ENCODE measurements around the gene PRR20D.
"Not testable (repeated sequence)": the region's sequence is repeated elsewhere in the genome, so short reads cannot be mapped to it uniquely, and the experiment has no call there.

Gene PRR20D

DNA sequence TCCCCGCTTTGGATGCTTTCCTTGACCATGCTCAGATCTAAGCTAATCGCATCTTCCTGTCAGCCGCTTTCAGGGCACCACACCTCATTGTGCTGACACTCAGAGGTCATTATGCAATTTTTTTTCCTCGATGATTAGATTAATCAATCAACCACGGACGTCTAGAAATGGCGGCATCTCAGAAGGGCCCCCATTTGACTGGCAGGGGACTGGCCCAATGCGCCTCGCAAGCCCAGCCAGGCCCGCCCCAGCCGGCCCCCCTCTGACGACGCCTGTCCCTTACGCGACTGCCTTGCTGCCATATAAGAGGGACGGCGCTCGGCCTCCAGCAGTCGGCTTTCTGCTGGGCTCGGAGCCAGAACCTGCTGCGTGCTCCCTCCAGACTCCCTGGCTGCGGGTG is at the start of gene PRR20D:
Gene PRR20D (plus strand): TSS at position 301 of the 400 bp plus-strand sequence. CDS start 387 bp downstream, outside the sequence.
- not testable (repeated sequence) for H3K27me3 Mint-ChIP-seq, ATAC-seq, H3K4me3 Mint-ChIP-seq, H3K4me1 Mint-ChIP-seq, H3K36me3 Mint-ChIP-seq, H3K9me3 Mint-ChIP-seq, H3K27ac Mint-ChIP-seq

DNA sequence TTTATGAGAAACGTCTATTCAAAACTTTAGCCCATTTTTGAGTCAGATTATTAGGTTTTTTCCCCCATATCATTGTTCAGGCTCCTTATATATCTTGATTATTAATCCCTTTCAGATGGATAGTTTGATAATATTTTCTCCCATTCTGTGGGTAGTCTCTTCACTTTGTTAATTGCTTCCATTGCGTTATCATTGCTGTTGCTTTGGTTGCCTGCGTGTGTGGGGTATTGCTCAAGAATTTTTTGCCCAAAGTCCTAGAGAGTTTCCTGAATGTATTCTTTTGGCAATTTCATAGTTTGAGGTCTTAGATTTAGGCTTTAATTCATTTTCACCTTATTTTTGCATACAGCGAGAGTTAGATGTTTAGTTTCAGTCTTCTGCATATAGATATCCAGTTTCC is 45.5 kb upstream of the PRR20D start:
- no peak for ATAC-seq
- Mint-ChIP-seq H3K36me3 (no peaks in the 10 kb centered on the region), H3K4me1 (no peaks in the 10 kb centered on the region), H3K27me3 (no peaks in the 10 kb centered on the region), H3K9me3 (peaks cover 8% of the 10 kb centered on the region), H3K27ac (no peak overlapping the region), H3K4me3 (no peak overlapping the region)

DNA sequence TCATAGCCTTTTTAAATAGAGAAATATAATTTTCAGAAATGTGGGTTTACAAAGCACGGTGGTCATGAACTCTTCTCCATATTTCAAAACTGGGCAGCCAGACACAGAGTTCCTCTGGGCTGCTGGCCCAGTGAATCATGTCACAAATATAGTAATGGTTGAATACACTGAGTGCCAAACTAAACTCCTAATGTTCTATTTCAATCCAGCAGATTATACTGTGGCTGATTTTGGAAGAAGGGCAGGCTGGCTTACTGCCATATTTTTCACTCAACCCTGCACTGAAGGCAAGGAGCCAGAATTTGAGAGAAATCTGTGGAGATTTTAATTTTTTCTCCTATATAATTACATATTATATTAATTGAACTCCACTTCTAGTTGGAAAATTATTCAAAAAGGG is 36.8 kb upstream of the PRR20D start:
- no peaks in the 10 kb centered on the region for H3K9me3 Mint-ChIP-seq
- H3K4me3 Mint-ChIP-seq: no peak overlapping the region
- no peak for ATAC-seq
- no peaks in the 10 kb centered on the region for H3K4me1 Mint-ChIP-seq
- no peaks in the 10 kb centered on the region for H3K27me3 Mint-ChIP-seq
- no peaks in the 10 kb centered on the region for H3K36me3 Mint-ChIP-seq
- H3K27ac Mint-ChIP-seq: no peak overlapping the region

DNA sequence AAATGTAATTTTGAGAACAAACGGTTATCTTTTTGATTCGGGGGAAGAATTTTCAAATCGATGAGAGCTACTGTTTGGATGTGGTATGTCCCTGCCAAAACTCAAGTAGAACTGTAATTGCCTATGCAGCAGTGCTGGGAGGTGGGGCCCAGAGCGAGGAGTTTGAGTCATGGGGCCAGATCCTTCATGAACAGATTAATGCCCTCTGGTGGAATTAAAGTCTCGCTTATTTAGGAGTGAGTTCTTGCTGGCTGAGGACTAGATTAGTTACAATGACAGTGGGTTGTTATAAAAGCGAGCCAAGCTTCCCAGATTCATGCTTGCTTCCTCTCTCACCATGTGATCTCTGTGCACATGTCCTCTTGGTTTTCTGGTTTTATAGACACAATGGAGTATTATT is 31.5 kb upstream of the PRR20D start:
- no peak overlapping the region for H3K27ac Mint-ChIP-seq
- H3K9me3 Mint-ChIP-seq: no peaks in the 10 kb centered on the region
- H3K36me3 Mint-ChIP-seq: no peaks in the 10 kb centered on the region
- H3K27me3 Mint-ChIP-seq: no peaks in the 10 kb centered on the region
- ATAC-seq: no peak
- H3K4me3 Mint-ChIP-seq: no peak overlapping the region
- no peaks in the 10 kb centered on the region for H3K4me1 Mint-ChIP-seq

DNA sequence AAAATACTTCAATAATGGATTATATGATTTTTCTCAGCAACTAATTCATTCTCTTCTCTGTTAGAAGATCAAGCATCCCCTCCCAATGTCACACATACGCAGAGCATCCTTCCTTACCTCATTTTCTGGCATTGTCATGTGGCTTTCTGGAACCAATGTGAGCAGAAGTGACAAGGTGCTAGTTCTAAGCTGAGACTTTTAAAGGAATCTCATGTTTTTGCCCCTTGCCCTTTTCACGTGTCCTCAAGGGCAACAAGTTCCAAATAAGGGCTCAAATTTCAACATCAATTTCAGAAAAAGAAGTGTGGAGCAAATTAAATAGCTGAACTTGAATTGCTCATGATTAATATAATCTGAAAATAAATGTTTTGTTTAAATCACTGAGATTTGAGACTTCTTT is 24.3 kb upstream of the PRR20D start:
- no peak for ATAC-seq
- Mint-ChIP-seq H3K4me3 (no peak overlapping the region), H3K4me1 (no peaks in the 10 kb centered on the region), H3K36me3 (no peaks in the 10 kb centered on the region), H3K27ac (no peak overlapping the region), H3K9me3 (no peaks in the 10 kb centered on the region), H3K27me3 (no peaks in the 10 kb centered on the region)

DNA sequence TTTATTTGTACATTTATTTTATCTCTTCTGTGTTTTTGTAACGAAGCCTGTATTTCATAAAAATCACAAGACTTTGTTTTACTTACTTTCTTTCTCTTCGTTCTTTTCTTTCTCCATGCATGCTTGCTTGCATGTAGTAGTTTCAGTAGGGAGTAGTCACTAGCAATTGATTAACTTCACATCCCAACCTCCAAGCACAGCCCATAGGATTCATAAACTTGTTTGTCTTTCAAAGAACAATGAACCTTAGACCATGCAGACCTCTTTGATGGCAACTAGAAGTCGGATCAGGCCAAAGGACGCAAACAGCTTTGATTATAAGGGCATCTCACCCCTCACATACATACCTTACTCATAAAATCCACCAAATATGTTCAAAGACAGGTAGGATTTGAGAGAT is 22.8 kb upstream of the PRR20D start:
- Mint-ChIP-seq H3K27ac (no peak overlapping the region), H3K36me3 (no peaks in the 10 kb centered on the region), H3K4me1 (no peaks in the 10 kb centered on the region), H3K9me3 (no peaks in the 10 kb centered on the region), H3K27me3 (no peaks in the 10 kb centered on the region), H3K4me3 (no peak overlapping the region)
- ATAC-seq: no peak

DNA sequence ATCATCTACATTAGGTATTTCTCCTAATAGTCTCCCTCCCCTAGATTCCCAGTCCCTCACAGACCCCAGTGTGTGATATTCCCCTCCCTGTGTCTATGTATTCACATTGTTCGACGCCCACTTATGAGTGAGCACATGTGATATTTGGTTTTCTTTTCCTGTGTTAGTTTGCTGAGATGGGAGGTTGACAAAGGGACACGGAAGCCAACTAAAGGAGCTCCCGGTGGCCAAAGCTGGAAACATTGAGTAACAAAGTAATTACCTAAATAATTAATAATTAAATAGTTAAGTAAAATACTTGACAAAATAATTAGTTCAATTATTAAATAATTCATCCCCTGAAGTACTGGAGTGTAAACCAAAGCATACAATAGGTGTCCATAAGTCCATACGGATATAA is 21.4 kb upstream of the PRR20D start:
- Mint-ChIP-seq H3K27me3 (no peaks in the 10 kb centered on the region), H3K4me3 (no peak overlapping the region), H3K9me3 (no peaks in the 10 kb centered on the region), H3K36me3 (no peaks in the 10 kb centered on the region), H3K27ac (no peak overlapping the region), H3K4me1 (no peaks in the 10 kb centered on the region)
- ATAC-seq: no peak

DNA sequence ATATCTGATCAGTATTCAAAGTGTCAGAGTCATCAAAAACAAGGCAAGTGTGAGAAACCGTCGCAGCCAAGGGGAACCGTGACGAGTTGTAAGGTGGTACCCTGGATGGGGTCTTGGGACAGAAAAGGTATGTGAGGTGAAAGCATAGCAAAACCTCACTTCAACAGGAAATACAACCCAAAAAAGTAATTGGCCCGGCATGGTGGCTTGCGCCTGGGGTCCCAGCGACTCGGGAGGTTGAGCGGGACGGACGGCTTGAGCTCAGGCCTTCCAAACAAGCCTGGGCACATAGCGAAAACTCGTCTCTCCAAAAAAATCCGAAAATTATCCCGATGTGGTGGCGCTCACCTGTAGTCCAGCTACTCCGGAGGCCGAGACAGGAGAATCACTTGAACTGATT is 20.7 kb upstream of the PRR20D start:
- not testable (repeated sequence) for H3K27me3 Mint-ChIP-seq, ATAC-seq, H3K36me3 Mint-ChIP-seq, H3K27ac Mint-ChIP-seq, H3K9me3 Mint-ChIP-seq, H3K4me1 Mint-ChIP-seq, H3K4me3 Mint-ChIP-seq

DNA sequence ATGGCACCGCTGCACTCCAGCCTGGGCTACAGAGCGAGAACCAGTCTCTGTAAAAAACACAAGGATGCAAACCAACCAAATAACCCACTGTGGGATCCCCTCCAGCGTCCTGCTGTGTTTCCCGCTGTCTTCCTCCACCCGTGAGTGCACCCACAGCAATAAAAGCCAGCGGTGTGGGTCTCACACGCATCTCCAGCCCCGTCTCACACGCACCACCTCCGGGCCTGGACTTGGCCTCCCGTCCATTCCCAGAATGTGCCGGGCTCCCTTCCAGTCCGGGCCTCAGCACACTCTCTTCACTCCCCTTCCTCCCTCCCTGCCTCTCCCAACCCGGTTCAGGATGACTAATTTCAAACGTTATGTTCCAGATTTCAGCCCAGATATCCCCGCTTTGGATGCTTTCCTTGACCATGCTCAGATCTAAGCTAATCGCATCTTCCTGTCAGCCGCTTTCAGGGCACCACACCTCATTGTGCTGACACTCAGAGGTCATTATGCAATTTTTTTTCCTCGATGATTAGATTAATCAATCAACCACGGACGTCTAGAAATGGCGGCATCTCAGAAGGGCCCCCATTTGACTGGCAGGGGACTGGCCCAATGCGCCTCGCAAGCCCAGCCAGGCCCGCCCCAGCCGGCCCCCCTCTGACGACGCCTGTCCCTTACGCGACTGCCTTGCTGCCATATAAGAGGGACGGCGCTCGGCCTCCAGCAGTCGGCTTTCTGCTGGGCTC is 20.0 kb upstream of the PRR20D start, which contains the start of gene PRR20A:
Gene PRR20A (plus strand): TSS at position 684 of the 734 bp plus-strand sequence. CDS start 387 bp downstream, outside the sequence.
- not testable (repeated sequence) for H3K27me3 Mint-ChIP-seq, H3K9me3 Mint-ChIP-seq, ATAC-seq, H3K4me3 Mint-ChIP-seq, H3K36me3 Mint-ChIP-seq, H3K4me1 Mint-ChIP-seq, H3K27ac Mint-ChIP-seq

DNA sequence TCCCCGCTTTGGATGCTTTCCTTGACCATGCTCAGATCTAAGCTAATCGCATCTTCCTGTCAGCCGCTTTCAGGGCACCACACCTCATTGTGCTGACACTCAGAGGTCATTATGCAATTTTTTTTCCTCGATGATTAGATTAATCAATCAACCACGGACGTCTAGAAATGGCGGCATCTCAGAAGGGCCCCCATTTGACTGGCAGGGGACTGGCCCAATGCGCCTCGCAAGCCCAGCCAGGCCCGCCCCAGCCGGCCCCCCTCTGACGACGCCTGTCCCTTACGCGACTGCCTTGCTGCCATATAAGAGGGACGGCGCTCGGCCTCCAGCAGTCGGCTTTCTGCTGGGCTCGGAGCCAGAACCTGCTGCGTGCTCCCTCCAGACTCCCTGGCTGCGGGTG is 13.2 kb upstream of the PRR20D start, which contains the start of gene PRR20B:
Gene PRR20B (plus strand): TSS at position 301 of the 400 bp plus-strand sequence. CDS start 387 bp downstream, outside the sequence.
- H3K9me3 Mint-ChIP-seq, H3K4me3 Mint-ChIP-seq, H3K4me1 Mint-ChIP-seq, H3K27me3 Mint-ChIP-seq, H3K36me3 Mint-ChIP-seq, ATAC-seq, H3K27ac Mint-ChIP-seq: not testable (repeated sequence)

DNA sequence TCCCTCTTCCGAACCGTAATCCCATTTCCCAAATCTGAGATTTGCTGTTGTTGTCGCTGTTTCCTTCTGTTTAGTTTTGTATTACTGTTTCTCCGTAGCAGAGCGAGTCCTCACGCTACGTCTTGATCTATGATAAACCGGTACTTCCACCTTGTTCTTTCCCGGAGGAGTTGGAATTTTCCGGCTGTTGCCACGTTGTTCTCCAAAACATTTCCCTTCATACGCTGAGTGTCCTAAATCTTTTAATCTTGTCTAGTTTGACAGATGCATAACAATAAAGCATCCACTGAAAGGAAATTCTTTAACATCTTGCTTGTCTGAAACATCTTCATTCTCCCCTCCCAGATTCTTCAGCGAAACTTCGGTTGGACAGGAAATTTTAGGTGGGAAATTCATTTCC is 12.3 kb upstream of the PRR20D start:
- ATAC-seq, H3K27me3 Mint-ChIP-seq, H3K9me3 Mint-ChIP-seq, H3K36me3 Mint-ChIP-seq, H3K27ac Mint-ChIP-seq, H3K4me1 Mint-ChIP-seq, H3K4me3 Mint-ChIP-seq: not testable (repeated sequence)

DNA sequence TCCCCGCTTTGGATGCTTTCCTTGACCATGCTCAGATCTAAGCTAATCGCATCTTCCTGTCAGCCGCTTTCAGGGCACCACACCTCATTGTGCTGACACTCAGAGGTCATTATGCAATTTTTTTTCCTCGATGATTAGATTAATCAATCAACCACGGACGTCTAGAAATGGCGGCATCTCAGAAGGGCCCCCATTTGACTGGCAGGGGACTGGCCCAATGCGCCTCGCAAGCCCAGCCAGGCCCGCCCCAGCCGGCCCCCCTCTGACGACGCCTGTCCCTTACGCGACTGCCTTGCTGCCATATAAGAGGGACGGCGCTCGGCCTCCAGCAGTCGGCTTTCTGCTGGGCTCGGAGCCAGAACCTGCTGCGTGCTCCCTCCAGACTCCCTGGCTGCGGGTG is 6.7 kb upstream of the PRR20D start, which contains the start of gene PRR20C:
Gene PRR20C (plus strand): TSS at position 301 of the 400 bp plus-strand sequence. CDS start 387 bp downstream, outside the sequence.
- H3K36me3 Mint-ChIP-seq: not testable (repeated sequence)

DNA sequence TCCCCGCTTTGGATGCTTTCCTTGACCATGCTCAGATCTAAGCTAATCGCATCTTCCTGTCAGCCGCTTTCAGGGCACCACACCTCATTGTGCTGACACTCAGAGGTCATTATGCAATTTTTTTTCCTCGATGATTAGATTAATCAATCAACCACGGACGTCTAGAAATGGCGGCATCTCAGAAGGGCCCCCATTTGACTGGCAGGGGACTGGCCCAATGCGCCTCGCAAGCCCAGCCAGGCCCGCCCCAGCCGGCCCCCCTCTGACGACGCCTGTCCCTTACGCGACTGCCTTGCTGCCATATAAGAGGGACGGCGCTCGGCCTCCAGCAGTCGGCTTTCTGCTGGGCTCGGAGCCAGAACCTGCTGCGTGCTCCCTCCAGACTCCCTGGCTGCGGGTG is 6.5 kb downstream of the PRR20D start, which contains the start of gene PRR20E:
Gene PRR20E (plus strand): TSS at position 301 of the 400 bp plus-strand sequence. CDS start 387 bp downstream, outside the sequence.
- not testable (repeated sequence) for H3K4me3 Mint-ChIP-seq, H3K4me1 Mint-ChIP-seq, H3K27ac Mint-ChIP-seq, H3K9me3 Mint-ChIP-seq, H3K36me3 Mint-ChIP-seq, H3K27me3 Mint-ChIP-seq, ATAC-seq

More for the DNA sequence above, 6.7 kb upstream of the PRR20D start, which contains the start of gene PRR20C:
- not testable (repeated sequence) for H3K27ac Mint-ChIP-seq, ATAC-seq, H3K4me3 Mint-ChIP-seq, H3K9me3 Mint-ChIP-seq, H3K27me3 Mint-ChIP-seq, H3K4me1 Mint-ChIP-seq

DNA sequence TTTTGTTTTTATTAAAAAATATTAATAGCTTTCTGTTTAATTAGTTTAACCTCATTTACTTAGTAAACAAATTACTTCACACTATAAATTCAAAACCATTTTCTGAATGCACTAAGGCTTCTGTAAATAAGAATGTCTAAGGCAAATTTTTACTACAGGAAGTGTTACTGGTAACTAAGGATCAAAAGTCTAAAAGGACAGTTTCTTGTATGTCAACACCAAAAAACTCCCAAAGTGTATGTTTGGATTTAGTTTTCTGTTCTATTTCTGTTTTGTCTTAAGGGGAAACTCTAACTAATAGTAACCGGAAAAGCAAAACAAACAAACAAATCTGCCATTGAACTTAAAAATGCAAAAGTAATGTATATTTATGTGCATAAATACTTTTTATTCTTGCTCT is 31.2 kb downstream of the PRR20D start:
- no peak overlapping the region for H3K27ac Mint-ChIP-seq
- H3K9me3 Mint-ChIP-seq: peaks cover 2% of the 10 kb centered on the region
- H3K36me3 Mint-ChIP-seq: no peaks in the 10 kb centered on the region

DNA sequence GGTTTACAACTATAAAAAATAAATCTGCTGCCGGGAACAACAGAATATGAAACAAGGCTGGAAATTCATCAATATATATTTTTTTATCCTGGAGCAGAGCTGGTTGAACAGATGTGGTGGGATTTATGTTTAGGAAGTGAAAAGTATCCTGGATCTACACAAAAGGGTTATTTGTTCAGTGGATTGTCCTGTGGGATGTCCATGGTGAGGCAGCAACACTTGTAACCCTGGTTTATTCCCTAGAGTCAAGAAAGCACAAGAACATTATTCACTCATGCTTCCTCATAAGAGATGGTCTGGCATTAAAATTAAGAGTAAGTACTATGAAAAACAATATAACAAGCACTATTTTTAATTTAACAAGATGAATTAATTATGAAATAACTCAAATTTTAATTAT is 52.6 kb downstream of the PRR20D start:
- Mint-ChIP-seq H3K27ac (no peak overlapping the region), H3K4me1 (no peaks in the 10 kb centered on the region), H3K27me3 (no peaks in the 10 kb centered on the region), H3K9me3 (no peaks in the 10 kb centered on the region), H3K4me3 (no peak overlapping the region), H3K36me3 (no peaks in the 10 kb centered on the region)
- ATAC-seq: no peak

More for the DNA sequence above, 31.2 kb downstream of the PRR20D start:
- H3K27me3 Mint-ChIP-seq: no peaks in the 10 kb centered on the region
- no peak overlapping the region for H3K4me3 Mint-ChIP-seq
- no peaks in the 10 kb centered on the region for H3K4me1 Mint-ChIP-seq
- ATAC-seq: no peak

Measured in stimulated activated memory B cell treated with anti-CD40 and anti-IgM and Interleukin-4, amounts not matched to agents 10 μg/mL and 1 μg/mL and 100 μg/mL, for 72 hours (primary cell).